Right lobe of liver (tissue), 4 donors: Measurements from ENCODE around the gene KCTD15.

Source experiments
- CTCF ChIP-seq, 4 donors: fragments of 200-600 bp in 3 of 4; fragments of 450-650 bp in 1 of 4; IDR thresholded peaks; one replicate each; pipeline versions ENCODE4 v1.5.1 to v1.8.0; 2016 to 2022; ENCODE audit warnings: antibody characterized with exemption in 4 of 4, mild to moderate bottlenecking in 2 of 4
- POLR2A ChIP-seq: fragments of 450-650 bp; IDR thresholded peaks from one replicate; pipeline ENCODE4 v1.6.1; 2017; ENCODE audit warnings: antibody characterized with exemption, mild to moderate bottlenecking
- donor health status: DM: no; HTN: no; CAD: no.
- donor health status: DM: no; HTN: no; CAD: no.
- donor health status: DM: no; HTN: yes; CAD: no.

- TF ChIP-seq POLR2A, result no peak
- no peak for TF ChIP-seq CTCF (IDR thresholded peaks at IDR 0.05)
Observed at GRCh38 chr19:33802801-33803200, 6.1 kb downstream of the KCTD15 start.
